ENCODE data around the gene CORO7.

Gene CORO7

DNA sequence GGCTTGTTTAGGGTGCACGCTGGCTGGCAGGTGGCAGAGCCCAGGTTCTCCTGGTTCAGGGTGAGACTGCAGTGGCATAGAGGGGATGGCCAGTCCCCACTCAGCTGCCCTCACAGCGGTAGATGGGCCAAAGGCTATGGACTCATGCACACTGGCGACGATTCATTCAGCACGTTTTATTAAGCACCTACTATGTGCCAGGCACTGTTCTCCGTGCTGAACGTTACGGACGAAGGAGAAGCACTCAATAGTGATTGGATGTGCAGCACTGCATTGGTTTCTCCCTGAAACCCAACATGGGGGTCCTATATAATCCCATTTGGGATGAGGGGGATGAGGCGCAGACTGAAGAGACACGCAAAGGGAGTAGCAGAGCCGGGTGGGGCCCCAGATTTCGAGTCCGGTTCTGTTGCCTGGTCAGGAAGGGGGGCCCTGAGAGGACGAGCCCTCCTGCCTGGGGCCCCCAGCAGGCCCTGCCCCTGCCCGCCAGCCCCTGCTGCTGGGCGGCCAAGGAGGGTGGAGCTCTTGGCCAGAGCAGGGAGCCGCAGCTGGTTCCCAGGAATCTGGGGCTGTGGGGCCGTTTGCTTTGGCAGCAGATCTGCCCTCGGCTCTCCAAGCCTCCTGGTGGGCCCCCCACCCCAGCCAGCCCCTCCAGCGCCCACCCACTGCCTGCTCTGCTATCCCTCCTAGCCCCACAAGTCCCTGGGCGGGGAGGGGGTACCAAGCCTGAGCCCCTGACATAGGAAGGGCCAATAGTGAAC, 91.7 kb downstream of the CORO7 start:
- in situ Hi-C loops (cut with HindIII; ENCODE audit: low sequenced_read_pairs) = no loop called here

DNA sequence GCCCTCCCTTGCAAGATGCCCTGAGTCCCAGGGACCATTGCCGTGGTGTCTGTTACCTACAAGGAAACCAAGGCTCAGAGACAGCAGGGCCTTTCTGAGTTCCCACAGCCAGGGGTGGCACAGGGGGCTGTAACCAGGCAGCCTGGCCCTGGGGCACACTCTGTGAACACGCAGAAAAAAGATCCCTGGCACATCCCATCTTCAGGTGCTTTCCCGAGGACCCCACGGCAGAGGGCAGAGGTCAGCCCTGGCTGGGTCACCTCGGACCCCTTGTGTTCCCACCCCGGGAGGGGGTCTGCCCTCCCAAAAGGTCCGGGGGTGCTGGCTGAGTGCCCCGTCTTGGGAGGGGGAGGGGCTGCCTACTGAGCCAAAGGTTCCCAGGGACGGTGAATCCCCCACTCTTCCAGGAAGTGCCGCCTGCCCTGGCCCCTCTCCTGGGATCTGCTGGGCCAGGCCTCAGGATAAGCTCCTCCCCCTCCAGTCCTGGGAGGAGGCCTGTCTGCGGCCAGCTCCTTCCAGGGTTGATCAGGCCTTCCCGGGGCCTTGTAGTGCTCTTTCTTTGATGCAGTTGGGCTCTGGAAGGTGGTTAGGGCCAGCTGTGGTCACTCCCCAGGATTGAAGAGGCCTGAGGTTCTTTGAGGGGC, 92.4 kb downstream of the CORO7 start:
- in situ Hi-C loops (cut with HindIII; ENCODE audit: low sequenced_read_pairs) = no loop called here

DNA sequence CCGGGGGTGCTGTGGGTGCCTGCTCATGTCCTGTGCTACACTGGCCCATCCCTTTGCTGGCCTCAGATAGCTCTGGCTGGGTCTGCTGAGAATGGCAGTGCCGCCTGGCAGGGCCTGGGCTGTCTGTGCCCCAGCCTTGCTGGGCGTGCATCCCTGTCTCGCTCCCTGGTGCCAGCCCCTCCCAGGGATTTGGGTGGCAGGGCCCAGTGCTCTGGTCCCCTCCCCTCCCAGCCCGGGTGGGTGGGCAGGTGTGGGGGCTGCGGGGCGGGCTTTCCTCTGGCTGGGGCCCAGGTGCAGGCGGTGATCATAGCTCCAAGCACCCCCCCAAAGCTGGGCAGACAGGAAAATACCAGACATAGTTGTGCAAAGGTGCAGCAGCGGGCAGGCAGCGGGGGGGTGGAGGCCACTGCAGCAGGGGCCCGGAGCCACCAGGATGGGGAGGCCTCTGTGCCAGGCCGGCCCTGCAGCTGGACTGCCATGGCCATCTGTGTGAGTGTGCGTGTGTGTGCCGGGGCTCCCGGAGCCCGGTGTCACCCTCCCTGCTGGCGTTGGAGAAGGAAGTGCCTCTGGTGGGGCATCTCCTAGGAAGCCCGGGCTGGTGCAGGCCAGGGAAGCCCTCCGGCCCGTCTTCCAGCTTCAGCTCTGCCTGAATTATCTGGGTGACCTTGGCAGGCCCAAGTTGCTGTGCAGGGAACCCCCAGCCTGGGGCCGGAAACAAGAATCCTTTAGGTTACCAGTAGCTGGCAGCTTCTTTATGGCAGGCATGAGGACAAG, 93.1 kb downstream of the CORO7 start:
- in situ Hi-C loops (cut with HindIII; ENCODE audit: low sequenced_read_pairs) = no loop called here

DNA sequence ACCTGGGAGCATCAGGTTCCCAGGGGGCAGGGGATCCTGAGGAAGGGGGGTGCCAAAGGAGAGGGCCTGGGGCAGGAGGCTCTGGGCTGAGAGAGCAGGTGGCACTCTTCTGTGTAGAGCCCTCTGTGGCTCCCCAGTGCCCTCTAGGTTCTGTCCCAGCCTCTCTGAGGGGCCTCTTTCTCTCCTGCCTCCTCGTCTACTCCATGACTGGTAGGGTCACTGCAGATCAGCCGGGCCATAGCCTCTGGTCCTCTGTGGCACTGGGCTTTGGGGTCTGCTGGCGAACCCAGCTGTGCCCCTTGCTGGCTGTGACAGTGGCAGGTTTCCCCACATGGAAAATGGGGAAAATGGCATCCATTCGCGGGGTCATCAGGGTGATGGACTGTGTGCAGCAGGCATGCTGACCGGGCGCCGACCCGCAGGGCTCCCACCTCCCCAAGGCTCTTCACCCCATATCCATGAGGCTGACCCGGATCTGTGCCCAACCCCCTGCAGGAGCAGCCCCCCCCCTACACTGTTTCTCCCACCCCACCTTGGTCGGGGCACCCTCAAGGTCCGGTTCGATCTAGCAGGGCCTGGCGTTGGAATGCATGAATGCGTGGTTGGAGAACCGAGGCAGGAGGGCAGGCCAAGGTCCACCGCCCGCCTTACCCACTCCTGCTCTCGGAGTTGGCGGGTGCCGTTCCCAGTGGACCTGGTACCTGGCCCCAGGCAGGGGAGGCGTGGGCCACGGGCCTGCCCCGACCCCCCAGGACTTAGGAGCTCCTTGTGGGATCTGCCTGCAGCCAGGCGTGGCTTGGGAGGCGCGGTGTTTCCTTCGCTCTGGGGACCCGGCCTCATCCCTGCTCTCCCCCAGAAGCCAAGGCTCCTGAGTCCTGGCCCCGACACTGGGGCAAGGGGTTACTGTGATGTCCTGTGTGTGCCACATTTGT, 94.0 kb downstream of the CORO7 start:
- in situ Hi-C loops (cut with HindIII; ENCODE audit: low sequenced_read_pairs) = no loop called here

DNA sequence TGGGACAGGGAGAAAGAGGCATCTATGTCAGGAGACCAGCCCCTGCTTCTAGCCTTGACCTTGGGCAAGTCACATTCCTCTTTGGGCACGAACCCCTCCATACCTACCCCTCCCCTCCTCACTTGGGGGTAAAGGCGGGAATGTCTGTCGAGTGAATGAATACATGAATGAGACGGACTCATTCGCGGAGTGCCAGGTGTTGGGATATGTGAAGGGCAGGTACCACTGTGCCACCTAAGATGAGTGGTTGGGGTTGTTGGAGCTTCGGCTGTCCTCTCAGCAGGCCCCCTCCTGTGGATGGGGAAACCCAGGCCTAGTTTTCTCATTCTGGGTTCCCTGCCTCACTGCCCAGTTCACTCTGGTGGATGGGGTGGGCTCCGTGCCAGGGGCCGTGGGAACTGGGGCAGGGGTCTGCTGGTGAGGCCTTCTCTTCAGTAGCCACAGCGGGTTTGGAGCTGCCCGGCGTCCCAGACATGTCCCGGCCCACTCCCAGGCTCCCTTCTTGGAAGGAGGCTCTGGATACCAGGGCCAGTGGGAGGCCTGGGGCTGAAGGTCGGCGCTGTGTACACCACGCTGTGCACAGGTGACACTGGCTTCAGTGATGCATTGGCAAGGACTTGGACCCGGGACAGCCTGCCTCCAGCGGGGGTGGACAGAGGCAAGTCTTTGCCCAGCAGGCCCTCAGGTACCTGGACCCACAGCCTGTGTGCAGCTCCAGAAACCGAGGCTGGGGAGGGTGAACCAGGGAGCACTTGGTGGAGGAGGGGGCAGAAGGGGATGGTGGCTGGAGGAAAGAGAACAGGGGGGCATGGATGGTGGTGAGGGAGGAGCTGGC, 94.9 kb downstream of the CORO7 start:
- in situ Hi-C loops (cut with HindIII; ENCODE audit: low sequenced_read_pairs) = no loop called here

DNA sequence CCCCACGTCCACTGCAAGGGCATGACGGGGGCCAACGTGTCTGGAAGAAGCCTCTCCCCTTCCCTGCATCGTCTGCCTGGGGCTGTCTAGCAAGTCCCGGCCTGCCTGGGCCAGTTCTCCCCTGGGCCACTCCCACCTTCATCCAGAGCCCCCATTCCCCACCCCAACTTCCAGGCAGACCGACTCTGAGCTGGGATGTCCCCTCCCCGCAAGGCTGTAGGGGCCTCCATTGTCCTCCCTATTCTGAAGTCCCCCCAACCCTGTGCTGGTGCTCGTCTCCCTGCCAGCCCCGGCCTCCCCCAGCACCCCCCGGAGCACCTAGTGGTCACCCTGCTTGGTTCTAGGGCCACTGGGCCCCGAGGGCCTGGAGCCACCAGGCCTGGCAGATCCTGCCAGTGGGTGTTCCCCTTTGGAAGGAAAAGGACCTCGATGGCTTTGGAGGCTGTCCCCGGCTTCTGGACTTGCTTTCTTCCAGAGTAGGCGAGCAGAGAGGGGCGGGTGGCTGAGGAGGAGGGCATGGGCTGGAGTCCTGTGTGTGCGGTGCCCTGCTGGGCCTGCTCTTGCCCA, 95.7 kb downstream of the CORO7 start:
- in situ Hi-C loops (cut with HindIII; ENCODE audit: low sequenced_read_pairs) = no loop called here

DNA sequence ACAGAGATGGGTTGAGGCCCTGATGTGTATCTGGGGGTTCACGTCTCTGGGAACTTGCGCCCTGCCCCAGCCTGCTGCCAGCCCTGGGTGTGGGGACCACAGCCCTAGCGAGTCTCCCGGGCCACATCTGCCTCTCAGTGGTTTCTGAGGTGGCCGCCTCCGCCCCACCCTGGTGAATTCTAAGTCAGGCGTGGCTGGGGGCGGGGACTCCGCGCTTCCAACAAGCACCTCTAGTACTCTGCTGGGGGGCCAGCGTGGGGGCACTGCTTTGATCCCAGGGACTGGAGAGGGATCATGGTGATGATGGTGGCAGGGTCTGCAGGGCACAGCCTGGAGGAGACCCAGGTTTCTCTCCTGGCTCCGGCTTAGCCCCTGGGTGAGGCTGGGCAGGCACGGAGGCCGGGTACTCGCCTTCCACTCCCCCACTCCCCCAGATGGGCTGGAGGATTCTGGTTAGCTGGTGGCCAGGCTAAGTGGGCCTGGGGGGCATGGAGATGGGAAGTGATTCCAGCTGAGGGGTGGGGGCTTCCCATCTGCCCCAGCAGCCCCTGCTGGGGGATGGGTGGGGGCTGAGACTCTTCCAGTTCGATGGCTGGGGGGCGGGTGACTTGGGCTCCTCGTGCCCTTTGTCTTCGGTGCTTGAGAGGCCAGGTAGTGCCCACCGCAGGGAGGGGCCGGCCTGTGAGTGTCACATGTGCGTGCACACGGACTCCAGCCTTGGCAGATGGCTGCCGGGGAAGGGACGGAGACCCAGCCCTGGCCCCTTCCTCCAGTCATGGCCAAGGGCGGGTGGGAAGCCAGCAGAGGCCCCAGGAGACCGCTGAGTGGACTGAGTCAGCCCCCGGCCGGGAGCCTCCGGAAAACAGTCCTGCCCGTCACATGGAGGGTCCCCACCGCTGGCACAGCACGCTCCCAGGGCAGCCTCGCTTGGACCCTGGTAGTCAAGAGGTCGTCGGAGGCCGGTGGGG, 96.7 kb downstream of the CORO7 start:
- in situ Hi-C loops (cut with HindIII; ENCODE audit: low sequenced_read_pairs) = no loop called here

DNA sequence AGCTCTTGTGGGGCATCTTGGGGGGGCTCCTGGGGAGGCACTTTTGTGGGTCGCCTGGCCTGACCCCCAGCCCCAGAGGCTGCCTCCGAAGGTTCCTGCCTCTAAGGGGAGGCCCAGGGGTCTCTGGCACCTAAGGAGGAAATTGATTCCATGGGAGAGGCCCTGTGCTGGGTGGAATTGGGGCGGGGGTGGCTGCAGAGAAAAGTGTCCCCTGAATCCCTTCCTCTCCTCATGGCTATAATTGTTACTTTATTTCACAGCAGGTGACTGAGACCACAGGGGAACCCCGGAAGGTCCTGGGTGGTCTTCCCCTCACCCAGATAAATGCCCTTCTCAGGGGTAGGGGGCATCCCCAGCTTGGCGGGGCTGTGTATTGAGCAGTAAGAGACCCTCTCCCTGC, 97.4 kb downstream of the CORO7 start:
- in situ Hi-C loops (cut with HindIII; ENCODE audit: low sequenced_read_pairs) = no loop called here

DNA sequence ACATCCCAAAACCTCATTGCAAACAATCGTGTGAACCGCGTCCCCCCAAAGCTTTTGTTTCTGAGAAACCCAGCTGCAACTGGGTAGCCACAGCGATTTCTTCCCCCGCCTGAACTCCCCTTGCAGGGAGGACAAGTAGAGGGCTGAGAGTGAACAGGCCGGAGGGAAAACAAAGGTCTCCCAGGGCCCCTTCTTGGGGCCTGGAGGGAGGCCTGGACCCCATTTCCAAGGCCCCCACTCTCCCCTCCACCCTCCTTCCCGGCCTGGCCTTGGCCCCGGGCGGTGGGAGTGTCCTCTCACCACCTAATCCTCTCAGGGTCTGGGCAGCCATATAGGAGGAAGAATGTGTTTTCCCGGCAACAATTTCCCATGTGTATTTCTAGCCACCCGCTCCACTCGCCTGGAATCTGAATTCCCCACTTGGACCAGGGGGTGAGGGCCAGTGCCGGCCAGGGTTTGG, 97.9 kb downstream of the CORO7 start:
- in situ Hi-C loops (cut with HindIII; ENCODE audit: low sequenced_read_pairs) = no loop called here

DNA sequence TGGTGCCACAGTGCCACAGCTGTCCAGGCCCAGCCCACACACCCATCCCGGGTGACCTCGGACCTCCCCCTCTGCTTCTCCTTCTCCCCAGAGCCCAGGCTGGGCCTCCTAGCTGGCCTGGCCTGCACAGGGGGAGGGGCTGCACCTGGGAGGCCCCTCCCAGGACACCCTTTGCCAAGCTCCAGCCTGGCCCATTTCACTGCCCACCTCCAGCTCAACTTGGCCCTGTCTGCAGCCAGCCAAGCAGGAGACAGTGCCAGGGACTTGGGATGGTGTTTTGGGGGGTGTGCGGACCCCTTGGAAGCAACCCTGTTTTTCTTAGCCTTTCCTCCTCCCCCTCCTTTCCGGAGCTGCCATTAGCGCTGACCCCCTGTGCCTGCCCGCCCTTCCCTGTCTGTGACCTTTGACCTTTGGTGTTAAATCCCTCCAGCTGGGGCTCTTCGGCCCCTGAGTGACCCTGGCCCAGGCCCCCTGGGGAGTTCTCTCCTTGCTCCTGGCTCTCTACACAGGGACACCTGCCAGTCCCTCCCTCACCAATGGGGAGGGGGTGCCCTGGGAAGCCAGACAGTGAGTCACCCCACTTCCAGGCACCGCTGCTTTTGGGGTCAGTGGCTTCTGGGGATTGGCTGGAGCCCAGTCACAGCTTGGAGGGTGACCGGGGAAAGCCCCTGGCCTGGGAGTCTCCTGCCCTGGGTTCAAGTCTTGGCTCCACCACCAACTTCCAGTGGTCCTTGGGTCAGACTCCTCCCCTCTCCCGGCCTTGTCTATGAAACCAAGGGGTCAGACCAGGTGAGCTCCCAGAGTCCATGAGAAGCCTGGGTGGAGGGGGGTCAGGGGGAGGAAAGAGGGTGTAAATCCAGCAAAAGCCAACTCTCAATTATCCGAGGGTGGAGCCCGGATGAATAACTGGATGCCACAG, 98.6 kb downstream of the CORO7 start:
- in situ Hi-C loops (cut with HindIII; ENCODE audit: low sequenced_read_pairs) = no loop called here

DNA sequence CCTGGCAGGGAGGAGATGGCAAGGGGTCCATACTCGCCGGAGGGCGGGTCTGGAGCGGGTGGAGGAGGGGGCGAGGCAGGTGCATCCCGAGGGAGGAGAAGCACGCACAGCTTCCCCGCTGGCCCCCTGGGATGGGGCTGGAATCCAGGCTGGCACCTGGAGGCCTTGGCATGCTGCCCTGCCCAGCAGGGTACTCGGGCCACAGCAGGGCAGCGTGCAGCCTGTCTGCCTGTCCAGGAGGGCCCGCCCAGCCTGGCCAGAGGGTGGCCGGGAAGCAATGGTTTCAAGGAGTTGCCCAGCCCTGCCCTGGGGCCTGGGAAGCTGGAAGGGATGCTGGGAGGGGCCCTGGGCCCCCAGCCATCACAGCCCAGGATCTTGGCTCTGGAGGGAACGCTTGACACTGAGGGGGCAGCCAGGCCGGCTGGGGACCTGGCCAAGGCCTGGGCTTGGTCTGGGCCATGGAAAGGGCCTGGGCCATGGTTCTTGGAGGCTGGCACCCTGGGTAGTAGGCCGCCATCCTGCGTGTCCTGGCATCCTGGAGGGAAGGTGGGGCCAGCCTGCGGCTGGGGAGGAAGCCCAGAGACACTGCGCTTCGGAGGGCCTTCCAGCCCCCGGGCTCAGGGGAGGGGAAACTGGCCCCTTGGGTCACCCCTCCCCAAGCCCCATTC, 99.4 kb downstream of the CORO7 start:
- in situ Hi-C loops (cut with HindIII; ENCODE audit: low sequenced_read_pairs) = no loop called here

DNA sequence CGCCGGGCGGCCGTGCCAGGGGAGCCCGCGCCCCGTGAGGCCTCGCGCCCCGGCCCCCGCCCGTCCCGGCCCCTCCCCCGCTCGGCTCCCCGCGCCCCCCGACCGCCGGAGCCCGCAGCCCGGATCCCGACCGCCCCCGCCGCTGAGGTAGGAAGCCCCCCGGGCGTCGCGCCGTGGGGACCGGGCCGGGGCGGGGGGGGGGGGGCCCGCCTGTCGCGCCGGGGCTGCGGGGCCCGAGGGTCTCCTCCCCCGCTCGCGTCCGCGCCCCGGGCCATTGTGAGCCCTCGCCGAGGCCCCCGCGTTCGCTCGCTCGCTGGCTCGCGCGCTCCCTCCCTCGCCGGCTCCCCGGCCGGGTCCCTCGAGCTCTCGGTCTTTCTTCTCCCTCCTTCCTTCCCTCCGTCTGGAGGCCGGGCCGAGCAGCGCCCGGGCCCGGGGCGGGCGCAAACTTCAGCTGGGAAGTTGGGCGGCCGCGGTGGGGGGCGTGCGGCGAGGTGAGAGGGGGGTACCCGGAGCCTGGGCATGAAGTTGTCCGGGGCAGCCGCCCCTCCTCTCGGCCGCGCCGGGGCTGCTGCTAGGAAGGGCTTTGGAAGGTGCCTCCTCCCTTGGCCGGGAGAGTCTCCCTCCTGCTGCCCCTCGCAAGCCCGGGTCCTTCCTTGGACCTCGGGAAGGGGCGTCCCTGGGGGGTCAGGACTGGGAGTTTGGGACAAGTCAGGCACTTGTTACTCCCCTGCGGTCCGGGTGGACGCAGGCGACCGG, 100.1 kb downstream of the CORO7 start:
- in situ Hi-C loops (cut with HindIII; ENCODE audit: low sequenced_read_pairs) = no loop called here

DNA sequence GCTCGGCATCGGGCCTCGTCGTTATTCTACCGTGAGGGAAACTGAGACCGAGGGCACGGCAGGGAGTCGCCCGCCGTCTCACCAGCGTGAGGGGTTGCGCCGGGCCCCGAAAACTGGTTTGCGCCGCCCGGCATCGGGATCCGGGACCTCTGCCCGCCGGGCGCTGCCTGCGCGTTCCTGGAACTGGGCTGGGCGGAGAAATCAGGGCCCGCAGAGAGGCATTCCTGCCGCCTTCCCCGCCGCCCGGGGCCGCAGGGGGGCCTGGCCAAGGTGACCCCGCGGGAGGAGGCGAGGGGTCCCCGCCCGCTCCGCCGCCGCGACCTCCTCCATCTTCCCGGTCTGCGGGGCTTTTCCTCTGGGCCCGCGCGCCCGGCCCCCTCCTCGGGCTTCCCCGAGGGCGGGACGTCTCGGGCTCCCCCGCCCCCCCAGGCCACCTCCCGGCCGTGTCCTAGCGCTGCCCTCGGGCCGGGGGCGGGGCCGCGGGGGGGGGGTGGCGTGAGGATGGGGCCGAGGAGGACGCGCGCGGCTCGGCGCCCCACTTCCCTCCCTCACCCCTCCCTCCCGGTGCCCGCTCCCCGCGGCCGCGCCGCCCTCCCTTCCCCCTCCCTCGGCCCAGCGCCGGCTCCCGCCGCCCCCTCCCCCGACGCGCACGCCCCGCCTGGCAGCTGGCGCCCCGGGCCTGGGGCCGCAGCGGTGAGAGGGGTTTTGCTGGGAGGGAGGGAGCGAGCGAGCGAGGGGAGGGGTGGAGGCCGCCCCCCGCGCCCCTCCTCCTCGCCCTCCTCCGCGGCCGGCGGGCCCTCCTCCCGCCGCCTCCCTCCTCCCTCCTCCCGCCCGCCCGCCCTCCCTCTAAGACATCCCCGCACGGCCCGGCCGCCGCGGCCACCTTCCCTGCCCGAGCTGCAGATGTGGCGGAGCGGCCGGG, 100.9 kb downstream of the CORO7 start, which contains the start of gene GLIS2:
Gene GLIS2, plus strand, starts transcription at position 882 of the 922 bp plus-strand sequence. CDS start 16,214 bp downstream, outside the sequence.
- in situ Hi-C loops (cut with HindIII; ENCODE audit: low sequenced_read_pairs) = no loop called here

DNA sequence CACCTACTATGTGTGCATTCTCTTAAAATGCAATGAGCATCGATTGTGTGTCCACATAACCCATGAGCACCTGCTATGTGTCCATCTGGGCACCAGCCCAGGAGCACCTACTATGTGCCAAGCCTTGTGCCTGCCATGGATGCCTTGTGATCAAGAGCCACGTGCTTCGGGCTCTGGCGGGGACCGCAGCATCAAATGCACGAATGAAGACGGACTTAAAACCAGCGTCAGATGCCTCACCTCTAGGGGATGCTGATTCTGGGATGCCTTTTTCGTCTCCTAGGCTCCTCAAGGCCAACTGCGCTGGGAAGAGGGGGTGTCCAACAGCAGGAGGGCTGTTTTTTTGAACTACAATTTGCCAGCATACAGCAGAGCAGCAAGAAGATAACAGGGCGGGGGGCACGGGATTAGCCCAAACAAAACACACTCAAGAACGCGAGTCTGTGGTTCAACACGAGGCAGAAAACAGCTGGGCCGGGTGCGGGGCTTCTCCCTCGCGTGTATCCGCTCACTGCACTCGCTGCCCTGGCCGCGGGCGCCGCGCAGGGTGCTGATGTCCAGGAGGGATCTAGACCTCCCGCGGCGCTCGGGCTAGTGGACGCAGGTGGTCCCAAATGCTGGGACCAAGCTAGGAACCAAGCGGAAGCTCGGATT, 101.7 kb downstream of the CORO7 start:
- in situ Hi-C loops (cut with HindIII; ENCODE audit: low sequenced_read_pairs) = no loop called here
